IPS-NIHi7 (cell line): Measurements from ENCODE around the gene ITPKB.

Experiments used
- DNase-seq: peaks from one replicate; pipeline ENCODE4 v3.0.0; 2012; ENCODE audit warnings: mixed read lengths; ENCODE audit errors: extremely low spot score

Gene ITPKB

DNA sequence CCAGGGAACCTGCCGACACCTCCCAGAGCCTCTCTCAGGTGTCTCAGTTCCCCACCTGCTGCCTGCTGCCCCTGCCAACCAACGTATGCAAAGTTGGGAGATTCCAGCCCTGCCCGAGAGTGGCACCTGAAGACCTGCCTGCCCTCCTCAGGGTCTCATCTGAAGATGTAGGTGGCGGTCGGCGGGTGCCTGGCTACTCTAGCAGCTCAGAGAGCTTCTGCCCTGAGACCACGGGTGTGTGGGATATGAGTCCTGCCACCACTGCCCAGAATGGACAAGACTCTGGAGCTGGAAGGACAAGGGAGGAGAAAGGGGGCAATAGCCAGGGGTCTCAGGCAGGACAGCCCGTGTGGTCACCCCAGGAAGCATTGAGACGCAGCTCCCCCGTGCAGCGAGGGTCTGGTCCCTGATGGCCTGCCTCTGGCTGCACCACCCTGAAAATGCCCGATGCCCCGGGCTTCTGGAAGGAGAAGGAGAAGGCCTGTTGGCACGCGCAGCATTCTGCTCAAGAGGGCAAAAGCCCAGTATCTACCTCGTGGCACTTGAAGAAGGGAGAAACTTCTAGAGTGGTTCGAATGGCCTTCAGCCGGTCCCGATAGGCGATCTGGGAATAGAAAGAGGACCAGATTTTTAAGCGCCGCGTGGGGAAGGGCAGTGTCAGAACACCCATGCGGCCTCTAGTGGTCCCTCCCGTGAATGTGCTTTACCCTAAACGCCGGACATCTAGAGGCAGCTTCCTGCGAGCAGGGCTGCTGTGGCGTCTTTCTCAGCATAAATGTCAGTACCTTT lies 101.7 kb downstream of the ITPKB start:
- no peak for DNase-seq

DNA sequence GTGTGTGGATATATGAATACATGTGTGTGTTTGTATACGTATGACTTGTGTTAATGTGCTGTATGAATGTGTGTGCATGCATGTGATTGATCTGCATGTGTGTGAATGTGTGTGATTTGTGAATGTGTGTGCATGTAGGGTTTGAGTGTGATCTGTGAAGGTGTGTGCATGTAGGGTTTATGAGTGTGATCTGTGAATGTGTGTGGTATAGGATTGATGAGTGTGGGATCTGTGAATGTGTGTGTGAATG lies 102.3 kb downstream of the ITPKB start:
- no peak for DNase-seq

GRCh38 chr1:226635456-226635941 lies 103.6 kb downstream of the ITPKB start:
- DNase-seq, result no peak

- DNase-seq, result no peak
Measured at GRCh38 chr1:226634611-226635246, 104.4 kb downstream of the ITPKB start.

DNA sequence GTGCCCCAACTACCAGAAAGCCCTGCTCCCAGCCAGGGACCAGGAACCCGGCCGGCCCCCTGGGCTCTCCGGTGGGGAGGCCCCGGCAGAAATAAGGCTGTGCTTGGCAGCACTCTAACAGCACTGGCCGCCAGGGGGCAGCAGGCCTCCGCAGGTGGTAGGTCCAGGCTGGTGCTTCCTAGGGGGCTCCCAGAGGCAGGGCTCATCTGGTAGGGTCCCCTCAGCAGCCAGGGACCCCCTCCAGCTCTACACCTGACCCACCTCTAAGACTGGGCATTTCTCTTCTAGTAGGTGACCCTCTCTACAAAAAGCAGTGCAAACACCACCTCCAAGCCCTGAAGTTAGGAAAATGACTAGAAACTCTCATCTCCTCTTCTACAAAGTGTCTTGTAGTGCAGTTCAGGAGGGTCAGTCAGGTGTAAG lies 104.9 kb downstream of the ITPKB start:
- peak; percentile 86 for DNase-seq

- no peak for DNase-seq
Measured at GRCh38 chr1:226633541-226634165, 105.4 kb downstream of the ITPKB start.

DNA sequence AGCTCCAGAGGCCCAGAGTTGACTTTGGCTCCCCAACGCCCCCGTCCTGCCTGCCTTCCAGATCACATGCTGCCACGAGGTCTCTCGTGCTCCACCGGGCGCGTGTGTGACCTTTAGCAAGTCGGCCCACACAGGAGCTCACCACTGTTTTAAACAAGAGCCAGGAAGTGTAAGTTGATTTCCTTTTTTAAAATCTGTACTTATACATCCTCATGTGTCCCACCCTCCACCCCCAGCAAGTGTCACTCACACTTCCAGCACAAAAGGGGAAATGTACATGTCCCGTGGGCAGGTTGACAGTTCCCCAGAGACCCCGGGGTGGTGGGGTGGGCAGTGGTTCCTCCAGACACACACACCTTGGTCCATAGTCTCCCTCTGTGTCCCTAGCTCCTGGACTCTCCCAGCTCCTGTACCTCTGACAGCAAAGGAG lies 106.1 kb downstream of the ITPKB start:
- DNase-seq, result no peak

GRCh38 chr1:226632169-226632879 lies 106.8 kb downstream of the ITPKB start:
- no peak for DNase-seq

DNA sequence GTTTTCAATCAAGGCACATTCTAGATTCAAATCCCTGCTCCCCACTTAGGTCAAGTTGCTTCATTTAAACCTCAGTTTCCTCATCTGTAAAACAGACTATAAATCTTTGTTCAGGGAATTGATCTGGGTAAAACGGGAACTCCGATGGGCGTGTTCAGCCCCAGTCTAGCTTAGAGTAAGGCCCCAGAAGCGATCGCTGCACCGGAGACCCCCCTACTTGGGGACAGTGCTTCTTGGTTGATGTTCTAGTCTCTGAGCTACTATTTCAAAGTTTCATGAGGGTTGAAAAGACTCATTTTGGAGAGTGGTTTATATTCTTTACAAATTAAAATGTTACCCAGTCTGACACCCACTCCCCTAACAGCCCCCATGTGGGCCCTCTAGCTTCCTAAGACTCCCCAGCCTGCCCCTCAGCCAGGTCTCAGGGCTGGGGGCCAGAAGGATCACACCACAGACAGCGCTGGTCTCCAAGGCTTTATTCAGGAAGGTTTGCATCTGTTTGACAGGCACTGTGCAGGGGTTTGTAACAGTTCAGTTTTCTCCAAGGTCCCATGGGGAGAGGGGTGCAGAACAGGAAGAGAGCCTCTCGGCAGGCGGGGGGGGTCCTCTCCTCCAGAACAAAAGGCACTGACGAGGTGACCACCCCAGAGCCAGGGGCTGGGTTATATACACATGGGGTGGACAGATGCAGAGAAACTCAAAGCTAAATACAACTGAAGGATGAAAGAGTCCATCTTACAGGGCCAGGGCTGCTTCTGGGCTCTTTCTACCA lies 107.7 kb downstream of the ITPKB start:
- DNase-seq, result no peak

- no peak for DNase-seq
Measured at GRCh38 chr1:226630592-226630991, 108.5 kb downstream of the ITPKB start.

GRCh38 chr1:226629896-226630550 lies 109.1 kb downstream of the ITPKB start:
- DNase-seq, result no peak

GRCh38 chr1:226629210-226629895 lies 109.7 kb downstream of the ITPKB start:
- no peak for DNase-seq

GRCh38 chr1:226628612-226629155 lies 110.4 kb downstream of the ITPKB start:
- no peak for DNase-seq

- no peak for DNase-seq
Measured at GRCh38 chr1:226627924-226628611, 111.0 kb downstream of the ITPKB start.

- DNase-seq, result no peak
Measured at GRCh38 chr1:226627050-226627755, 111.9 kb downstream of the ITPKB start.

DNA sequence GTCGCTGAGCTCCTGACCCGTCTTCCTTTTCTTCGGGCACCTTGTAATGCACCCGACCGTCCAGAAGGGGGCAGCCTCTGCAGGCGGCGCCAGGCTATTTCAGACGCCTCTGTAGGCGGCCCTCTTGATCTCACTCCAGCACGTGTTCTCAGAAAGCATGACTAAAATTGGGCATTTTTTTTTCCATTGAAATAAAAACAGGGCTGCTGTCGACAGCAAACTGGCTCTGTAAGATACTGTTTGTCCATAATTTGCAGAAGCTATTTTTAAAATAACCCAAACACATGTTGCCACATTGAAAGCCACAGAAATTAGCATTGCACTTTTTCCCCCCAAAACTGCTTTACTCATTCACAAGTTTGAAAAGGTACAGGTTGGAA lies 112.5 kb downstream of the ITPKB start:
- DNase-seq, result peak; percentile 86

GRCh38 chr1:226625832-226626576 lies 113.1 kb downstream of the ITPKB start:
- DNase-seq, result no peak

GRCh38 chr1:226625326-226625725 lies 113.8 kb downstream of the ITPKB start:
- DNase-seq, result no peak
